HEK293 (cell line): Measurements from ENCODE around the gene FUT8.

ENCODE experiments used
- CTCF ChIA-PET: fragments of 350-600 bp; formaldehyde crosslinking; extraction: SDS; loops from one replicate; lab custom pipeline; 2021; ENCODE audit warnings: antibody characterized with exemption; lab: Yijun Ruan, JAX
- POLR2A ChIA-PET: fragments of 300-600 bp; formaldehyde crosslinking; extraction: SDS; loops from one replicate; lab custom pipeline; 2020; ENCODE audit warnings: antibody characterized with exemption, inconsistent platforms; lab: Yijun Ruan, JAX
- H3K27ac ChIP-seq: fragments of 200-500 bp; sonication (Bioruptor generic); 2 replicates; pipeline ENCODE4 v1.5.1; 2014; ENCODE audit warnings: low read depth, low read length, control low read depth, inconsistent platforms; ENCODE audit errors: extremely low read depth
- H3K36me3 ChIP-seq, 2 experiments: fragments of 200-500 bp in 1 of 2; sonication (Bioruptor generic) in 1 of 2; 1 replicate in 1 of 2; 2 replicates in 1 of 2; pipeline ENCODE4 v1.5.1; 2014 to 2017; ENCODE audit warnings: inconsistent platforms in 2 of 2, low read length in 2 of 2; ENCODE audit not compliant: control insufficient read depth in 2 of 2, insufficient read depth in 1 of 2
- H3K4me1 ChIP-seq: fragments of 200-500 bp; sonication (Bioruptor generic); 2 replicates; pipeline ENCODE4 v1.5.1; 2014; ENCODE audit warnings: mild to moderate bottlenecking, low read length, inconsistent platforms; ENCODE audit not compliant: control insufficient read depth, insufficient read depth
- H3K4me3 ChIP-seq: 2 replicates; pipeline ENCODE4 v1.5.1; 2011; ENCODE audit warnings: low read depth, mild to moderate bottlenecking, control low read depth, low read length, moderate library complexity
- H3K9me3 ChIP-seq: fragments of 200-500 bp; sonication (Bioruptor generic); 2 replicates; pipeline ENCODE4 v1.5.1; 2014; ENCODE audit warnings: low read depth, low read length, inconsistent platforms; ENCODE audit not compliant: control insufficient read depth, insufficient read depth
- KLF1 ChIP-seq: fragments of 450-650 bp; formaldehyde crosslinking; IDR thresholded peaks from 2 replicates; pipeline ENCODE4 v1.5.1; 2016; ENCODE audit warnings: missing biosample characterization, missing genetic modification characterization
- ZNF132 ChIP-seq: fragments of 450-650 bp; formaldehyde crosslinking; IDR thresholded peaks from 2 replicates; pipeline ENCODE4 v1.5.1; 2017; ENCODE audit warnings: missing biosample characterization, missing genetic modification characterization, borderline replicate concordance
- ZNF146 ChIP-seq: fragments of 450-650 bp; formaldehyde crosslinking; IDR thresholded peaks from 2 replicates; pipeline ENCODE4 v1.5.1; 2016; ENCODE audit warnings: missing biosample characterization, missing genetic modification characterization
- ZNF16 ChIP-seq: fragments of 450-650 bp; formaldehyde crosslinking; IDR thresholded peaks from 2 replicates; pipeline ENCODE4 v1.5.1; 2016; ENCODE audit warnings: low read depth, missing biosample characterization, missing genetic modification characterization
- ZNF175 ChIP-seq: fragments of 450-650 bp; formaldehyde crosslinking; IDR thresholded peaks from 2 replicates; pipeline ENCODE4 v1.5.1; 2016; ENCODE audit warnings: missing biosample characterization, missing genetic modification characterization
- ZNF23 ChIP-seq: fragments of 450-650 bp; formaldehyde crosslinking; IDR thresholded peaks from 2 replicates; pipeline ENCODE4 v1.5.1; 2016; ENCODE audit warnings: missing biosample characterization, missing genetic modification characterization, borderline replicate concordance
- ZNF239 ChIP-seq: fragments of 450-650 bp; formaldehyde crosslinking; IDR thresholded peaks from 2 replicates; pipeline ENCODE4 v1.5.1; 2016; ENCODE audit warnings: missing biosample characterization, missing genetic modification characterization
- ZNF341 ChIP-seq: fragments of 450-650 bp; formaldehyde crosslinking; IDR thresholded peaks from 2 replicates; pipeline ENCODE4; 2016; ENCODE audit warnings: low read depth, missing biosample characterization, missing genetic modification characterization
- ZNF350 ChIP-seq: fragments of 450-650 bp; formaldehyde crosslinking; IDR thresholded peaks from 2 replicates; pipeline ENCODE4 v1.5.0; 2017; ENCODE audit warnings: missing biosample characterization, mild to moderate bottlenecking, missing genetic modification characterization
- ZNF549 ChIP-seq: fragments of 450-650 bp; IDR thresholded peaks from 2 replicates; pipeline ENCODE4 v1.5.1; 2018; ENCODE audit warnings: missing biosample characterization, missing genetic modification characterization, mild to moderate bottlenecking, inconsistent platforms, moderate library complexity
- ZNF558 ChIP-seq: fragments of 450-650 bp; formaldehyde crosslinking; IDR thresholded peaks from 2 replicates; pipeline ENCODE4 v1.5.1; 2016; ENCODE audit warnings: missing biosample characterization, missing genetic modification characterization
- ZNF600 ChIP-seq: fragments of 450-650 bp; formaldehyde crosslinking; IDR thresholded peaks from 2 replicates; pipeline ENCODE4 v1.5.1; 2016; ENCODE audit warnings: missing biosample characterization, missing genetic modification characterization
- ZNF629 ChIP-seq: fragments of 450-650 bp; formaldehyde crosslinking; IDR thresholded peaks from 2 replicates; pipeline ENCODE4 v1.5.1; 2017; ENCODE audit warnings: missing biosample characterization, missing genetic modification characterization
- ZNF660 ChIP-seq: fragments of 450-650 bp; IDR thresholded peaks from 2 replicates; pipeline ENCODE4 v1.5.1; 2018; ENCODE audit warnings: missing biosample characterization, mild to moderate bottlenecking, missing genetic modification characterization
- ZNF704 ChIP-seq: fragments of 450-650 bp; formaldehyde crosslinking; IDR thresholded peaks from 2 replicates; pipeline ENCODE4 v1.5.1; 2016; ENCODE audit warnings: missing biosample characterization, missing genetic modification characterization
- ZNF747 ChIP-seq: fragments of 450-650 bp; formaldehyde crosslinking; IDR thresholded peaks from 2 replicates; pipeline ENCODE4 v1.5.1; 2016; ENCODE audit warnings: missing biosample characterization, missing genetic modification characterization
- ZSCAN30 ChIP-seq: fragments of 450-650 bp; IDR thresholded peaks from 2 replicates; pipeline ENCODE4 v1.5.1; 2018; ENCODE audit warnings: missing biosample characterization, mild to moderate bottlenecking, missing genetic modification characterization, moderate library complexity
- TF ChIP-seq, protein P1 (sequence below): fragments of 450-650 bp; formaldehyde crosslinking; IDR thresholded peaks from 2 replicates; pipeline ENCODE4 v1.5.1; 2016; ENCODE audit warnings: missing biosample characterization, missing genetic modification characterization
- TF ChIP-seq, protein P2 (sequence below): fragments of 450-650 bp; formaldehyde crosslinking; IDR thresholded peaks from 2 replicates; pipeline ENCODE4 v1.5.1; 2016; ENCODE audit warnings: missing biosample characterization, missing genetic modification characterization
- TF ChIP-seq, protein P3 (sequence below): fragments of 450-650 bp; formaldehyde crosslinking; IDR thresholded peaks from 2 replicates; pipeline ENCODE4 v1.5.1; 2016; ENCODE audit warnings: missing biosample characterization, missing genetic modification characterization, low read depth
- TF ChIP-seq, protein P4 (sequence below): fragments of 450-650 bp; formaldehyde crosslinking; IDR thresholded peaks from 2 replicates; pipeline ENCODE4 v1.5.1; 2017; ENCODE audit warnings: missing biosample characterization, mild to moderate bottlenecking, missing genetic modification characterization, moderate library complexity
- TF ChIP-seq, protein P5 (sequence below): fragments of 450-650 bp; formaldehyde crosslinking; IDR thresholded peaks from 2 replicates; pipeline ENCODE4 v1.5.1; 2016; ENCODE audit warnings: missing biosample characterization, missing genetic modification characterization

The FUT8 gene

GRCh38 chr14:65419593-65420252, 7.2 kb downstream of the FUT8 start (continued):
- TF ChIP-seq, protein P1, sequence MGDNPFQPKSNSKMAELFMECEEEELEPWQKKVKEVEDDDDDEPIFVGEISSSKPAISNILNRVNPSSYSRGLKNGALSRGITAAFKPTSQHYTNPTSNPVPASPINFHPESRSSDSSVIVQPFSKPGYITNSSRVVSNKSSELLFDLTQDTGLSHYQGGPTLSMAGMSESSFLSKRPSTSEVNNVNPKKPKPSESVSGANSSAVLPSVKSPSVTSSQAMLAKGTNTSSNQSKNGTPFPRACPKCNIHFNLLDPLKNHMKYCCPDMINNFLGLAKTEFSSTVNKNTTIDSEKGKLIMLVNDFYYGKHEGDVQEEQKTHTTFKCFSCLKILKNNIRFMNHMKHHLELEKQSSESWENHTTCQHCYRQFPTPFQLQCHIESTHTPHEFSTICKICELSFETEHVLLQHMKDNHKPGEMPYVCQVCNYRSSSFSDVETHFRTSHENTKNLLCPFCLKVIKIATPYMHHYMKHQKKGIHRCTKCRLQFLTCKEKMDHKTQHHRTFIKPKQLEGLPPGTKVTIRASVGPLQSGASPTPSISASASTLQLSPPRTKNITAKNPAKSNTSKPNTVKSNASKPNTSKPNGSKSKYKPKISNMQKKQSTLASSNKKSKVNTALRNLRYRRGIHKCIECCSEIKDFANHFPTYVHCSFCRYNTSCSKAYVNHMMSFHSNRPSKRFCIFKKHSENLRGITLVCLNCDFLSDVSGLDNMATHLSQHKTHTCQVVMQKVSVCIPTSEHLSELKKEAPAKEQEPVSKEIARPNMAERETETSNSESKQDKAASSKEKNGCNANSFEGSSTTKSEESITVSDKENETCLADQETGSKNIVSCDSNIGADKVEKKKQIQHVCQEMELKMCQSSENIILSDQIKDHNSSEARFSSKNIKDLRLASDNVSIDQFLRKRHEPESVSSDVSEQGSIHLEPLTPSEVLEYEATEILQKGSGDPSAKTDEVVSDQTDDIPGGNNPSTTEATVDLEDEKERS = no peak
- TF ChIP-seq ZNF146 (no peak), ZNF704 (tag by site-specific recombination) (no peak), ZNF175 (tag by site-specific recombination) (no peak), KLF1 (no peak), ZNF341 (tag by site-specific recombination) (no peak)

GRCh38 chr14:65421201-65421981, 8.9 kb downstream of the FUT8 start:
- CTCF ChIA-PET = interaction anchor here (0.6 kb wide), 1 partner anchor 252 kb away, joined by 3 read pairs; no protein-coding TSS in a partner anchor
- H3K9me3 ChIP-seq = no peaks in the 10 kb centered on the region
- H3K27ac ChIP-seq = no peak overlapping the region
- peaks cover 11% of the 10 kb centered on the region for H3K4me1 ChIP-seq
- TF ChIP-seq ZNF16 (tag by site-specific recombination) (no peak), ZNF549 (tag by site-specific recombination) (no peak), ZSCAN30 (tag by site-specific recombination) (no peak), ZNF558 (no peak), ZNF704 (tag by site-specific recombination) (no peak), KLF1 (no peak), ZNF239 (tag by site-specific recombination) (no peak), ZNF629 (tag by site-specific recombination) (peak; percentile 38; the same call in 1 of the 2 replicates), ZNF132 (tag by site-specific recombination) (no peak), ZNF600 (tag by site-specific recombination) (0 out of 2 replicates have a peak, but pooled peaks have one; percentile 25), ZNF747 (tag by site-specific recombination) (no peak), ZNF660 (tag by site-specific recombination) (no peak), ZNF350 (tag by site-specific recombination) (no peak), ZNF23 (tag by site-specific recombination) (no peak)
- TF ChIP-seq, protein P2, sequence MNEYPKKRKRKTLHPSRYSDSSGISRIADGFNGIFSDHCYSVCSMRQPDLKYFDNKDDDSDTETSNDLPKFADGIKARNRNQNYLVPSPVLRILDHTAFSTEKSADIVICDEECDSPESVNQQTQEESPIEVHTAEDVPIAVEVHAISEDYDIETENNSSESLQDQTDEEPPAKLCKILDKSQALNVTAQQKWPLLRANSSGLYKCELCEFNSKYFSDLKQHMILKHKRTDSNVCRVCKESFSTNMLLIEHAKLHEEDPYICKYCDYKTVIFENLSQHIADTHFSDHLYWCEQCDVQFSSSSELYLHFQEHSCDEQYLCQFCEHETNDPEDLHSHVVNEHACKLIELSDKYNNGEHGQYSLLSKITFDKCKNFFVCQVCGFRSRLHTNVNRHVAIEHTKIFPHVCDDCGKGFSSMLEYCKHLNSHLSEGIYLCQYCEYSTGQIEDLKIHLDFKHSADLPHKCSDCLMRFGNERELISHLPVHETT (tag by site-specific recombination) = no peak
- TF ChIP-seq, protein P3, sequence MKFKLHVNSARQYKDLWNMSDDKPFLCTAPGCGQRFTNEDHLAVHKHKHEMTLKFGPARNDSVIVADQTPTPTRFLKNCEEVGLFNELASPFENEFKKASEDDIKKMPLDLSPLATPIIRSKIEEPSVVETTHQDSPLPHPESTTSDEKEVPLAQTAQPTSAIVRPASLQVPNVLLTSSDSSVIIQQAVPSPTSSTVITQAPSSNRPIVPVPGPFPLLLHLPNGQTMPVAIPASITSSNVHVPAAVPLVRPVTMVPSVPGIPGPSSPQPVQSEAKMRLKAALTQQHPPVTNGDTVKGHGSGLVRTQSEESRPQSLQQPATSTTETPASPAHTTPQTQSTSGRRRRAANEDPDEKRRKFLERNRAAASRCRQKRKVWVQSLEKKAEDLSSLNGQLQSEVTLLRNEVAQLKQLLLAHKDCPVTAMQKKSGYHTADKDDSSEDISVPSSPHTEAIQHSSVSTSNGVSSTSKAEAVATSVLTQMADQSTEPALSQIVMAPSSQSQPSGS (tag by site-specific recombination) = peak; percentile 28; the same call in 1 of the 2 replicates
- TF ChIP-seq, protein P4, sequence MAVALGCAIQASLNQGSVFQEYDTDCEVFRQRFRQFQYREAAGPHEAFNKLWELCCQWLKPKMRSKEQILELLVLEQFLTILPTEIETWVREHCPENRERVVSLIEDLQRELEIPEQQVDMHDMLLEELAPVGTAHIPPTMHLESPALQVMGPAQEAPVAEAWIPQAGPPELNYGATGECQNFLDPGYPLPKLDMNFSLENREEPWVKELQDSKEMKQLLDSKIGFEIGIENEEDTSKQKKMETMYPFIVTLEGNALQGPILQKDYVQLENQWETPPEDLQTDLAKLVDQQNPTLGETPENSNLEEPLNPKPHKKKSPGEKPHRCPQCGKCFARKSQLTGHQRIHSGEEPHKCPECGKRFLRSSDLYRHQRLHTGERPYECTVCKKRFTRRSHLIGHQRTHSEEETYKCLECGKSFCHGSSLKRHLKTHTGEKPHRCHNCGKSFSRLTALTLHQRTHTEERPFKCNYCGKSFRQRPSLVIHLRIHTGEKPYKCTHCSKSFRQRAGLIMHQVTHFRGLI (tag by site-specific recombination) = no peak
- TF ChIP-seq, protein P5, sequence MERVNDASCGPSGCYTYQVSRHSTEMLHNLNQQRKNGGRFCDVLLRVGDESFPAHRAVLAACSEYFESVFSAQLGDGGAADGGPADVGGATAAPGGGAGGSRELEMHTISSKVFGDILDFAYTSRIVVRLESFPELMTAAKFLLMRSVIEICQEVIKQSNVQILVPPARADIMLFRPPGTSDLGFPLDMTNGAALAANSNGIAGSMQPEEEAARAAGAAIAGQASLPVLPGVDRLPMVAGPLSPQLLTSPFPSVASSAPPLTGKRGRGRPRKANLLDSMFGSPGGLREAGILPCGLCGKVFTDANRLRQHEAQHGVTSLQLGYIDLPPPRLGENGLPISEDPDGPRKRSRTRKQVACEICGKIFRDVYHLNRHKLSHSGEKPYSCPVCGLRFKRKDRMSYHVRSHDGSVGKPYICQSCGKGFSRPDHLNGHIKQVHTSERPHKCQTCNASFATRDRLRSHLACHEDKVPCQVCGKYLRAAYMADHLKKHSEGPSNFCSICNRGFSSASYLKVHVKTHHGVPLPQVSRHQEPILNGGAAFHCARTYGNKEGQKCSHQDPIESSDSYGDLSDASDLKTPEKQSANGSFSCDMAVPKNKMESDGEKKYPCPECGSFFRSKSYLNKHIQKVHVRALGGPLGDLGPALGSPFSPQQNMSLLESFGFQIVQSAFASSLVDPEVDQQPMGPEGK (tag by site-specific recombination) = no peak
- H3K4me3 ChIP-seq = no peak overlapping the region
- no peaks in the 10 kb centered on the region for H3K36me3 ChIP-seq
- POLR2A ChIA-PET = no interaction called here
